ENCODE measurements around the gene CAMK4.
"Not testable (repeated sequence)": the region's sequence is repeated elsewhere in the genome, so short reads cannot be mapped to it uniquely, and the experiment has no call there.

The CAMK4 gene

DNA sequence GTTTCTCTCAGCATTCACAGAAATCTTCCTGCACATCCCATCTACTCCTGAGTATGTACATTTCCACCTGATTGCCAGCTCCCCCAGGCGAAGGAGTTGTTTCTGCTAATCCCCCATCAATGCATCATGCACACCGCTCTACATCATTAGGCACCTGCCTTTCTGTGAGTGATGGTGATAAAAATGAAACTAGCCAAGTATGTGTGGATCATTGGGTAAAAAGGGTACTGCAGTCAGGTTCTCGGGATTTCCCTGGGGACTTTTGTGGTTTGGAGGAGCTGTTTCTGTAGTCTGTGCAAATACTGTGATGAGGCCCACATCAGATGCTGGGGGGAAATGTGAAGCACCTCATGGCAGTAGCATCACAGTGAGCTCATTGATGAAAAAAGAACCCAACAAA lies 30.4 kb downstream of the CAMK4 start:
- in situ Hi-C loops (cut with MboI; ENCODE audit: low sequenced_read_pairs) = no loop called here

DNA sequence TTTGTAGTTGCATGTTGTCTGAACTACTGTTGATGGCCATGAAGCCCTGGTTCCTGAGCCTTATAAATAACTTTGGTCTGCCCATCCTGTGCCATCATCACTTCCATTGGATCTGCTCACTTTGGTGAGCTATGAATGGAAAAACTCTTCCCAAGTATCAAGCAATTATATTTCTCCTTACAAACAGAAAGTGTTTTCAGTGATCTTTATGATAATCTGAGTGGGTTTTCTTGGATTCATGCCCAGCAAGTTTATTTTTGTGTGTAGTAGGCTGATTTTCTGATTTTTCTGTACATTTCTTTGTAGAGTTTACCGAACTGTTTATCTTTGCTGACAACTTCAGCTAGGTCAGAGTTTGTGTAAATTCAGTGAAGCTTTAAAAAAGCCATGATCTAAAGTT lies 31.0 kb downstream of the CAMK4 start:
- in situ Hi-C loops (cut with MboI; ENCODE audit: low sequenced_read_pairs) = no loop called here

DNA sequence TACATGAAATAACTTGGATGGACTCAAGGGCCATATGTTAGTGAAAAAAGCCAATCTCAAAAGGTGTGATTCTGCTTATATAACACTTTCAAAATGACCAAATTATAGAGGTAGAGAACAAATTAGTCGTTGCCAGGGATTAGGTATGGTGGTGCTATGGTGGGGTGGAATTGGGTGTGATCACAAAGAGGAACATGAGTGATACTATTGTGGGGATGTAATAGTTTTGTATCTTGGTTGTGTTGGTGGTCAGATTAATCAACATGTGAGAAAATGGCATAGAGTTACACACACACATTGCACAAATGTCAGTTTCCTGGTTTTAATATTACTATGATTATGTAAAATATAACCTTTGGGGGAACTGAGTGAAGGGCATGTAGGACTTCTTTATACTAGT lies 31.9 kb downstream of the CAMK4 start:
- in situ Hi-C loops (cut with MboI; ENCODE audit: low sequenced_read_pairs) = no loop called here

DNA sequence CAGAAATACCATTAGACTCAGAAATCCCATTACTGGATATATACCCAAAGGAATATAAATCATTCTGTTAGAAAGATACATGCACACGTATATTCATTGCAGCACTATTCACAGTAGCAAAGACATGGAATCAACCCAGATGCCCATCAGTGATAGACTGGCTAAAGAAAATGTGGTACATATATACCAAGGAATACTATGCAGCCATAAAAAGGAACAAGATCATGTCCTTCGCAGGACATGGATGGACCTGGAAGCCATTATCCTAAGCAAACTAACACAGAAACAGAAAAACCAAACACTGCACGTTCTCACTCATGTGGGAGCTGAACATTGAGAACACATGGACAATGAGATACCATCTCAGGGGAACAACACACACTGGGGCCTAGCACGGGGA lies 33.4 kb downstream of the CAMK4 start:
- in situ Hi-C loops (cut with MboI; ENCODE audit: low sequenced_read_pairs) = not testable (repeated sequence)

- in situ Hi-C loops (cut with MboI; ENCODE audit: low sequenced_read_pairs) = no loop called here
Observed at GRCh38 chr5:111259636-111260035, 35.5 kb downstream of the CAMK4 start.

- in situ Hi-C loops (cut with MboI; ENCODE audit: low sequenced_read_pairs) = no loop called here
Observed at GRCh38 chr5:111261610-111262009, 37.4 kb downstream of the CAMK4 start.

- in situ Hi-C loops (cut with MboI; ENCODE audit: low sequenced_read_pairs) = no loop called here
Observed at GRCh38 chr5:111262153-111262552, 38.0 kb downstream of the CAMK4 start.

DNA sequence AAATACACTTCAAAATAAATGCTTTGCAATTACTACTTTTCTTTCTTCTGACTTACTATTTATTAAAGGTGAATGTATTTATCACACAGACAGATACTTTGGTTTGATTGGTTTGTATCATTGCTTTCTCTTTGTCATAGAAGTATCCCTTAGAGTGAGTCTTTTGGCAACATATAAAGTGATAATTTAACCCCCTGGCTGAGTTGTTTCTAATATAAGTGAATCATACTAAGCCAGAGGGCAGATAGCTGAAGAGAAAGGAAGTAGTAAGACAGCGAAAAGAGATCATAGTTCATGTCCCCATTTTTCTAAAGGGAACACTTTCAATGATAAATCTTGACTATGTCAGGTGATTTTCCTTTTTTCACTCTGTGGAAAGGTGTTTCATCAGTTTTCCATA lies 38.6 kb downstream of the CAMK4 start:
- in situ Hi-C loops (cut with MboI; ENCODE audit: low sequenced_read_pairs) = no loop called here

GRCh38 chr5:111266491-111266890 lies 42.3 kb downstream of the CAMK4 start:
- in situ Hi-C loops (cut with MboI; ENCODE audit: low sequenced_read_pairs) = no loop called here

DNA sequence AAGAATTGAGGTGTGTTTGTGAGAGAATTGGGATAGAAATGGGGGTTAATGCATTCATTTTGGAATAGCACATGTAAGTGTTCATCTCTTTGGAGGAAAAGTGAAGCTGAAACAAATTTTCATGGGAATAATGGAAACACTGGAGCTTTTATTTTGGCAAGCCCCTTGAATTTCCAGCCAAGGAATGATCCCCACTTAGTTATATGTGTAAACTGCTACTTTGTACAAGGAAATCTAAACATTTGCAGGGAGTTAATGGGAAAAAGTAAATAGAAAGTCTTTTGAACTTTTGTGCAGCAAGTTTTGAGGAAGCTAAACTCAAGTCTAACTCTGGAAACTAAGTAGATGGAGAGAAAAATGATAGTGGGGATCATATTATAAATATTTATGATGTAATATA lies 44.1 kb downstream of the CAMK4 start:
- in situ Hi-C loops (cut with MboI; ENCODE audit: low sequenced_read_pairs) = no loop called here

DNA sequence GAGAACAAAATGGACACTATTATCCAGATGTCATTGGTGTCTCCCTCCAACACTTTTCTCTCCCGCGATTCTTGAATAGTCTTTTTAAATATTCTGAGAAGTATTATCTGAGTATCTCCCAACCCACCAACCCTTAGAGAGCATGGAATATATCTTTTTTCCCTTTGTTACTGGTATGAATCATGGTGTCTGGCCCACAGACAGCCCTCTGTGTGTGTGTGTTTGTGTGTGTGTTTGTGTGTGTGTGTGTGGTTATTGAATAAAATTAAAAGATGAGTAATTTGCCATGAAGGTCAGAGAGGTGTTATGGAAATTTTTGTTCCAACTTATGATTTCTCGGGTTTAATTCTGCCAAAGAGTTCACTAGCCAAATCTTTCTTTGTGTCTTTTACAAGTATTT lies 47.7 kb downstream of the CAMK4 start:
- in situ Hi-C loops (cut with MboI; ENCODE audit: low sequenced_read_pairs) = no loop called here

- in situ Hi-C loops (cut with MboI; ENCODE audit: low sequenced_read_pairs) = no loop called here
Observed at GRCh38 chr5:111277061-111277460, 52.9 kb downstream of the CAMK4 start.

DNA sequence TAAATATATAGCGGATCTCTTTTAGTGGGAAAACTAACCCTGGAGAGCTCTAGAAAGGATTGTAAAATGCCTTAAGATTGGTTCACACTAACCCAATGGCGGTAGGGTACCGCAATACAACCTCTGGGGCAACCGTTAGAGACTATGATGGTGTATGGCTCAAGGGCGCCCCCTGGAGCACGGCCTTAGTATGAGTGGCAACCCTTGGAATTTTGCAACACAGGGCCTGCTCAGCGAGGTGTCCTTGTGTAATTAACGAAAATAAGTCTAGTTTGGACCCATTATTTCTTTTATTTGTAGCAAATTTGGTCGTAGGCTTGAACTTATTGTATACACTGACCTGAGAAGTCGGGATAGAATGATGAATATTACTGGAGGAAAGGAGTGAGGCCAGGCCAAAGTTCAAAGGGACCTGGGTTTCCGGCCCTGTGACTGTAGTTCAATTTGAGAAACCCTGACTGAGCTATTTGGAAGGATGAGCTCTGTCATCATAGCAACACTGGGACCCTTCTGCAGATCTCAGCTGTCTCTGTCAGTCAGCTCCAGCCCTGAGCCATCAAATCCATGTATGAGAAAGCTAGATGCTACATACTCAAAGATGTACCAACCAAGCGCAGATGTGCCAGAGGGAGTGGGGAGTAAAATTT lies 54.8 kb downstream of the CAMK4 start:
- in situ Hi-C loops (cut with MboI; ENCODE audit: low sequenced_read_pairs) = no loop called here

- in situ Hi-C loops (cut with MboI; ENCODE audit: low sequenced_read_pairs) = no loop called here
Observed at GRCh38 chr5:111280282-111280951, 56.2 kb downstream of the CAMK4 start.

DNA sequence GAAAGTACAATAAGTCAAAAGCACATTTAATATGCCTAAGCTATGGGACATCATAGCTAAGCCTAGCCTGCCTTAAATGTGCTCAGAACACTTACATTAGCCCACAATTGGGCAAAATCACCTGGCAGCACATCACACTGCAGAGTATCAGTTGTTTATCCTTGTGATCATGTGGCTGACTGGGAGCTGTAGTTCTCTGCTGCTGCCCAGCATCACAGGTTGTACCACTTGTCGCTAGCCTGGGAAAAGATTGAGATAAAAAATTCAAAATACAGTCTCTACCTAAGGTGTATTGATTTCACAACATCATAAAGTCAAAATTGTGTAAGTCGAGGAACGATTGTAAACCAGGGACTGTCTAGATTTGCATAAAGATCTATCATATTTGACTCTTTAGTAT lies 58.6 kb downstream of the CAMK4 start:
- in situ Hi-C loops (cut with MboI; ENCODE audit: low sequenced_read_pairs) = no loop called here

- in situ Hi-C loops (cut with MboI; ENCODE audit: low sequenced_read_pairs) = no loop called here
Observed at GRCh38 chr5:111284825-111285224, 60.6 kb downstream of the CAMK4 start.

DNA sequence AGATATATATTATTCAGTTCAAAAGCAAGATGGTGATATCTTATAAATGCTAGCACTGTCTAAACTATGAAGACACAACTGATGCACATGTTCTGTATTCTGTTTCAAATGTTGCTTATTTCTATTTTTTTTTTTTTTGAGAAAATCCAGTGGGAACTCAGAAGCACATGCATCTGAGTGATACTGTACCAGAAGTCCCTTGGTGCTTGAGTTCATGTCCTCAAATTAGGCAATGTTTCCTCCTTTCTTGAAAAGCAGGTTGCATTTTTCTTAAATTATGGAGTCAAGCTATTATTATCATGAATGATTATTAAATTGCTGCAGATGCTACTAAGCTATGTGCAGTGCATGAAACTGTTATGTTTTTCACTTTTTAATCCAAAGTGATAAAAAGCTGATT lies 70.4 kb downstream of the CAMK4 start:
- in situ Hi-C loops (cut with MboI; ENCODE audit: low sequenced_read_pairs) = no loop called here

DNA sequence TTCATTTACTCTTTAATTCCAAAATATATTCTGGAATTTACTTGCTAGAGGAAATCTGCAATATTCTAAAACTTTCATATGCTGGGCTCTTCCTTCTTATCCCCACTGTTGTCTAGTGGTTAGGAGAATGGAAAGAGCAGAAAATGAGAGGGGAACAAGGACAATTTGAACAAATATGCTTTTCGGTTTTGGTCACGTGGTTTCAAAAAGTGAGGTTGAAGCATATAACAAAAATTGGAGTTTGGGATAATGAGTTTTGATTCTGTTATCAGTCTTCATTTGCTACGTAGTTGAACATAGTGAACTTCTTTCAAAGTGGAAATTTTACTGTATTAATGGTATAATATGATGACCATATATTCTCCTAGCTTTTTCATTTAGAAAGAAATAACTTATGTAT lies 71.5 kb downstream of the CAMK4 start:
- in situ Hi-C loops (cut with MboI; ENCODE audit: low sequenced_read_pairs) = no loop called here

GRCh38 chr5:111296570-111296969 lies 72.4 kb downstream of the CAMK4 start:
- in situ Hi-C loops (cut with MboI; ENCODE audit: low sequenced_read_pairs) = no loop called here

GRCh38 chr5:111299067-111299481 lies 74.9 kb downstream of the CAMK4 start:
- in situ Hi-C loops (cut with MboI; ENCODE audit: low sequenced_read_pairs) = no loop called here

DNA sequence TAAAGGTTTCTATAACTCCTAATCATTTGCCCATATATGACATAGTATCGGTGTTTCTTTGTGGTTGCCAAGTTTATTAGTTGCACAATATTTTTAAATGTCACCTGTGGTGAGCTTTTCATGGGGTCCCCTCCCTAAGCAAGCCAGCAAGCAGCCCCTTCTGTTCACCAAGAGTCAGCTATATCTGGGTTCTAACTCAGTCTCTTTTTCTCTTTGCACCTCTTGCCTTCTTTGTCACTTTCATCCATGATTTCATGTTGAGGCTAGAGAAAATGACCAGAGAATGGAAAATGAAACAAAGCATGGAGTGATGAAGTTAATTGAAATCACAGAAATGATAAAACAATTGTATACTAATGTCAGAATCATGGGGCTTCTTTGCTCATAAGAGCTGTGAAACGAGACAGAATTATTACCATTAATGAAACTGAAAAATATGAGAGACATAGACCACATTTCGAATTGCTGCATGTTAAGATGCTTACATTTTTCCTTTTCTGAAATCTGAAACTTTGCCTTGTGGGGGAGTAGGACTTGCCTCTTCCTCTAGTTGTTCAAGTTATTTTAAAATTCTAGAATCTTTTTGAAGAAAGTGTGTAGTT lies 75.7 kb downstream of the CAMK4 start:
- in situ Hi-C loops (cut with MboI; ENCODE audit: low sequenced_read_pairs) = no loop called here

GRCh38 chr5:111301264-111301663 lies 77.1 kb downstream of the CAMK4 start:
- in situ Hi-C loops (cut with MboI; ENCODE audit: low sequenced_read_pairs) = no loop called here
